Measurements from ENCODE around the gene MZT2B.
A peak's percentile ranks its signal among the peaks of the same experiment; 100 is the strongest.
"Not testable (repeated sequence)": the region's sequence is repeated elsewhere in the genome, so short reads cannot be mapped to it uniquely, and the experiment has no call there.

Gene MZT2B

DNA sequence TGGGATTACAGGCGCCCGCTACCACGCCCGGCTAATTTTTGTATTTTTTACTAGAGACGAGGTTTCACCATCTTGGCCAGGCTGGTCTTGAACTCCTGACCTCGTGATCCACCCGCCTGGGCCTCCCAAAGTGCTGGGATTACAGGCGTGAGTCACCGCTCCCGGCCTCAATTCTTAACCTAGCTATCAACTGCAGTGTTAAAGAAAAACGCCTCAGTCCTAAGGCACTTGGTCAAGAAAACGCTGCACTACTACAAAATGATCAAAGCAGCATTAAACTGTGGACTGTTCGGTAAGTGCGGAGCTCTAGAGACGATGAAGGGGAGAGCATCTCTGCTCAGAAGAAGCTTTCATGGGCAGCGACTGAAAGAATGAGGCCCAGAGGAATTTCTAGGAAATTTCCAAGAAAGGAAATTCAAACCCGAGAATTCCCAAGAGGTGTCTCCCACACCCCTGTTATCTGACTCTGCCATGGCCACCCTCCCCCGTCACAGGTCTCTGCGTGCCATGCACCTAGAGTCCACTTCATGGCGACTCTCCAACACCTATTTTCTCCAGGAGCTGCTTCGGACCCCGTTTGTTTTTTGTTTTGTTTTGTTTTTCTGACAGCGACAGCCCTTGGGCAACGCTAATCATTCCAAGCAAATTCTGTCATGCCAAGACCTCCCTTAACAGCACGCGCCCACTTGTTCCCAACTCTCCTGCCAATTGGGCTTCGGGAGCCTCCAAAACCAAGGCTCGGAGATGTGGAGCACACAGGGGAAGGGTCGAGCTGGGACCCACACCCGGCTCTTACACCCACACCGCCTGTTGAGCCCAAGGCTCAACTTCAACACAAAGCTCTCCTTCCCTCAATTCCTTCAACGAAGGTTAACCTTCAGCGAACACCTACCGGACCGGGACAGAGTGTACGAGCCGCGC lies 1.4 kb upstream of the MZT2B start:
- not testable (repeated sequence) for DNase-seq

DNA sequence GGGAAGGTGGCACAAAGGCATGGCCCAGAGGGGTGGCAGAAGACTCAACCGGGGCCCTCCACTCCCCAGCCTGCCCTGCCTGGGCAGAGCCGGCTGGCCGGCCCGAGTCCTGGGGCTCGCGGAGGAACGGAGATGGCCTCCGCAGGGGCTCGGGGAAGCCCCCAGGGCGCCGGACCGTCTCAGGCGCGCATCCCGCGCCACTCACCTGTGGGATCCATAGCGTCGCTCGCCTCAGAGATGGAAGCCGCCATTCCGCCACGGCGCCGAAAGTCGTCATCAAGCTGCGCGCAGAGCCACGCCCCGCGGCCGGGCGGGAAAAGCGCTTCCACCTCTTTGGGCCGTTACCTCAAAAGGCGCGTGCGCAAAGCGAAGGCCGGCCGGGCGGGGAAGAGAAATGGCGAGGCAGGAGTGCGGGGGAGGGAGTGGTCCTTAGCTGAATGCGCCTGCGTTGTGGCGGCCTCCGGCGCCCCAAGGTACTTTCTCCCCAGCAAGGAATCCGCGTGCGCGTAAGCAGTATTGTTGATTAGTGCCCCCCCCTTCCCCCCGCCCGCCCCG lies 660 bp upstream of the MZT2B start, which contains the start of gene SMPD4:
TSS of gene SMPD4 (minus strand) at position 278 of the 555 bp plus-strand sequence. CDS start 5,010 bp downstream, outside the sequence.
- peak; percentile 97 for DNase-seq

DNA sequence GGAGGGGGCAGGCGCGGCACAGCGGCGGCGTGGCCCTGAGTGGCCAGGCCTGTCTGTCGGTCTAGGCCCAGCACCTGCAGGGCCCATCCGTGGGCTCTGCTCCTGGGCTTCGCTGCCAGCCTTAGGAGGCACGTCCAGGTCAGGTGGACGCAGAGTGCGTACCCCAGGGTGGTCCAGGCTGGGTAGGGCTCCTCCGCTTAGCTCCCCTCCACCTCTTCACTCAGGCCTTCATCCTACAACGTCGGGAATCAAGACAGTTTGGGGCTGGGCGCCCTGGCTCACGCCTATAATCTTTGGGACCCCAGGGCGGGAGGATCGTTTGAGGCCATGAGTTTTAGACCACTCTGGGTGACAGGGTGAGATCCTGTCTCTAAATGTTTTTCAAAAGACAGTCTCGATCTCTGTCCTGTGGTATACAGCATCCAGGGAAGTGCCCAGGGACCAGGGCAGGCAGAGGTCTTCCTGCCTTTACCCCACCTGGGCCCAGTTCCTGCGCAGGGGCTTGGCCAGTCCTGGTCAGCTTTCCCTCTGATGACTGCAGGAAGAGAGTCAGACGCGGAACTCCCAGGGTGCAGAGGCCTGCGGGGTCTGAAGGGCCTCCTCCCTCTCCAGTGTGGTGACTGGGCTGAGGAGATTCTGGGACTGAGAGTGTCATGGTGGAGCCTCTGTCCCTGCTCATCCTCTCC lies 907 bp downstream of the MZT2B start:
- DNase-seq = not testable (repeated sequence)

DNA sequence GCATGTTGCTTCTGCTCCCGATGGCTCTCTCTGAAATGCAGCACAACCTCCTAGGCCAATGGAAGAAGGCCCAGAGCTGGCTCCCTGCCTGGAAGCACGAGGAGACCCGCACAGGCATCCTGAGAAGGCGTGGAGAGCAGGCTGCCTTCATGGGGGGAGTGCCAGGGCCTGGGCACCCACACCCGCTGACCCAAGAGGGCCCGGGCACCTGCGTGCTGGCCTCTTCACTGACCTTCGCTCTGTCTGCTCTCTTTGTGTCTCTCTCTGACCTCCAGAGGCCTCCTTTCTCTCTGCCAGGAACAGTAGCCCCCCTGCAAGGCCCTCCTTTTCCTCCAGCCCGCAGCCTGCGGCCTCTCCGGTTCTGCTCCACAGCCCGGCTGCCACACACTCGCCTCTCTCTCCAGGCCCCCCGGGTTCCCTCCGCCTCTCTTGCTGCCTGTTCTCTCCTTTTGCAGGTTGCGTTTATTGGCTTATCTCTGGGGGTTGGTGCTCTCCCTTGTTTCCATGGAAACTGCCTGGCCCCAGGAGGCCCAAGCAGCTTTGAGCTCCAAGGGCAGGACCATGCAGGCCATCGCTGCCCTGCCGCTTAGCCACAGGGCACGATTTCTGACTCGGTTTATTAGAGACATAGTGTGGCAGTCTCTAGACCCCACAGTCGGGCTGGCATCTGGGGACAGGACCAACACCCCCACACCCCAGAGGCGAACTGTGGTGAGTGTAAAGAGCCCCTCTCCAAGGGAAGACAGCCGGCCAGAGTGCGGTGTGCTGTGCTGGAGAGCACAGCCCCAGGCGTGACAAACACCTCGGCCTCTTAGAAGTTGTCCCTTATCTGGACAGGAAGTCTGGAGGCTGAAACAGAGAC lies 1.7 kb downstream of the MZT2B start:
- no peak for DNase-seq

DNA sequence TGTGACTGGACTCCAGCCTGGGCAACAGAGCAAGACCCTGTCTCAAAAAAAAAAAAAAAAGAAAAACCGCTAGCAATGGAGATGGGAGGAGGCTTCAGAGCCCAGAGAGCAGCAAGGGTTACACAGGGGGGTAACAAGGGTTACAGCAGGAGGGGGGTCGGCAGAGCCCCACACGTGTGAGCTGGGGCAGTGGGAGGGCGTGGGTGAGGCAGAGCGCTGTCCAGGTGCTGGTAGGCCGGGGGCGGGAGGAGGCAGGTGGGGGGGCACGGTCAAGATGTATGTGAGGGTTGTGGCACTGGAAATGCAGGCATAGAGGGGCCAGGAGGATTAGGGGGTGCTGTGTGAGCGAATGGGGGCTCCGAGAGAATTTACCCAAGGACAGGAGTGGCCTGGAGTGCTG lies 3.4 kb downstream of the MZT2B start:
- no peak for DNase-seq

DNA sequence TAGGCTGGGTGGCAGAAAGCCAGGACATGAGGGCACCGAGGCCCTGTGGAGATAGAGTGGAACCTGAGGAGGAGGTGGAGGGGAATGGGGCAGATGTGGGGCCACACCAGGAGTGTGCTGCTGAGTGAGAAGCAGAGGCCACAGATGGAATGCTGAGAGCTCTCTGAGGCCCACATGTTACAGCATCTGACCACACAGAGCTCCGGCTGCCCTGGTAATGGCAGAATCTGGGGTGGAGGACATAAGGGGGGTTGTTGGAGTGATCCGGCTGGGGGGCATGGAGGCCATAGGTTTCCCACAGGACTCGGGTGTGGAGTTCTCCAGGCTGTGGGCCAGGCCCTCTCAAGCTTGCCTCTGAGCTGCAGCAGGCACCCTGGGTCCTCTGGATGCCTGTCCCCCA lies 3.8 kb downstream of the MZT2B start:
- no peak for DNase-seq

DNA sequence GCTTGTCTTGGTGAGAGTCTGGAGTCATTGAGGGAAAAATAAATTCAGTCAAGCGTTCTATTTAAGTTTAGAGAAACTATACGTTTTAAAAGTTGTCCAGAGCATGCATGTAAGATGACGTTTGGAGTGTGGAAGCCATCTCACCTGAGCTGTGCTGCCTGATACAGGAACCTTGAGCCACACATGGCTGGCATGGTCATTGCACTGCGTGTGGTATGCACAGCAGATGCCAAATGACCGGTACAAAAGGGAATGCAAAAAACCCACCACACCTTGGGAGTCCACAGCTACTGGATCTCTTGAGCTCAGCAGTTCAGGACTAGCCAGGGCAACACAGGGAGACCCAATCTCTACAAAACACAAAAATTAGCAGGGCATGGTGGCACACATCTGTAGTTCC lies 4.3 kb downstream of the MZT2B start:
- DNase-seq = no peak

DNA sequence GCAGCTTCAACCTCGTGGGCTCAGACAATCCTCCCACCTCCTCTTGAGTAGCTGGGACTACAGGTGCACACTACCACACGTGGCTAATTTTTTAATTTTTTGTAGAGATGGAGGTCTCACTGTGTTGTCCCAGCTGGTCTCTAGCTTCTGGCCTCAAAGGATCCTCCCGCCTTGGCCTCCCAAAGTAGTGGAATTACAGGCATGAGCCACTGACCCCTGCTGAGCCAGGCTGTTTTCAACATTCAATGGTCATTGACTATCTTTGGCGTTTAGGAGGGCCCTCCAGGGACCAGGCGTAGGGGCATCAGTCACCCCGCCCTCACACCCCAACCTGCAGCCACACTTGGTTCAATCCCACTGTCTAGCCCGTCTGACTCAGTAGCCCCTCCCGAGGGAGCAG lies 5.2 kb downstream of the MZT2B start:
- no peak for DNase-seq

DNA sequence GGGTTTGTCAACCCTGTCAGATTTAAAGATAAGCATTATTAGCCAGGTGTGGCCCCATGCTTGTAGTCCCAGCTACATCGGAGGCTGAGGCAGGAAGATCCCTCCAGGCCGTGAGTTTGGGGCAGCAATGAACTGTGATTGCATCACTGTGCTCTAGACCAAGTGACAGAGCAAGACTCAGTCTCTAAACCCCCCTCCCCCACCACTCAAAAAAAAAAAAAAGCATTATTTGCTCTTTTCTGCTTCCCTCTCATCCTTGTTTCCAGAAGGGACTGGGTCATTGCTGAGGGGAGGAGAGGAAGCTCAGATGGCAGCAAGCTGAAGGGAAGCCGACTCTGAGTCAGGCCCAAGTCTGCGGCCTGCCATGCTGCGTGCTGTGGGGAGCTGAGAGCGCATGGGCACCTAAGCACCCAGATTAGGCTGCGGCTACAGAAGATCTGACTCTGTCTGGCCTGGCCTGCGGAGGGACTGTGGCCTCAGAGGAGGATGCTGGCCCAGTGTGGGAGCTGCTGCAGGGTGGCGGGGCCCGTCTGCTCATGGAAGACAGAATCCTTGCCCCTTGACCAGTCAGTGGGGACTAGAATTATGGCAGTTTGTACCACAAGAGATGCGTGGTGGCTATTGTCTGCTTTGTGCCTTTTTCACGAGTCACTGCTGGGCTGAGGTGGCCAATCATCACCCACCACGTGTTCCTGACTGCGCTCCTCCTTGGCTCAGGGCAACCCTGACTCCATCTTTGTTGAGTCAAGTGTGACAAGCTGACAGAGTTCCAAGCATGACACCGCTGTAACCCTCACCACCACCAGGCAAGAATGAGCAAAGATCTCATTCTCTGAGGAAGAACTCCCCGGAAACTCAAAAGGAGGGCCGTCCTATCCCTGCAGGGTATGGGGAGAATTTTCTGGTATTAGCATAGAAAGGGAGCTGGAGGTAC lies 6.1 kb downstream of the MZT2B start:
- DNase-seq = not testable (repeated sequence)

DNA sequence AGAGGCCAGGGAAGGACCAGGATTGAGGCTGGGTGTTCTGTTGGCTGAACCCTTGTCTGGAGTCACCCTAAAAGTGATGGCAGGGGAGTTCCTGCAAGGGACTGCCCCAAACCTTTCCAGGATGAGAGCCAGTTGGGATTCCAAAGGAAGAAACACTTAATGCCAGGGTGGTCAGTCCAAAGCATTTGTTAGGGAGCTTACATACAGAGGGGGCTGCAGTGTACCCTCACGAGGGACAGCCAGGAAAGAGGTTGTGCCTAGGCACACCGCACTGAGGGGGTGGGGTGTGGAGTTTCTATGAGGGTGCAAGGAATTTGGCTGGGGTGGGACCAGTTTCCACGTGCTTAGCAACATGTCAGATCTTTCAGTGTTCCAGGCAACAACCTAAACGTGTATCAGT lies 6.9 kb downstream of the MZT2B start:
- DNase-seq = not testable (repeated sequence)

DNA sequence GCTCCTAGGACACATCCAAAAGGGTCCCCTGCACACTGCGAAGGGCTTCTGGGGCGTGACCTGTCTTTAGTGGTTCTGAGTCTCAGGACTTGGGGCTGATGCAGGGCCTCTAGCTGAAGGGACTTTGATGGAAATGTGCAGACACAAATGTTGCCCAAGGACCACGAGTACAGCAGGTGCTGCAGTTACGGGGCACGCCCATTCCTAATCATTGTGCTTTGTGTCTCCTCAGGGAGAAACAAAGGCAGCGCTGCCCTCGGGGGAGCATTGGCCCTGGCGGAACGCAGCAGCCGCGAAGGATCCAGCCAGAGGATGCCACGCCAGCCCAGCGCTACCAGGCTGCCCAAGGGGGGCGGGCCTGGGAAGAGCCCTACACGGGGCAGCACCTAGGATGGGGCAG lies 8.2 kb downstream of the MZT2B start:
- DNase-seq = no peak

DNA sequence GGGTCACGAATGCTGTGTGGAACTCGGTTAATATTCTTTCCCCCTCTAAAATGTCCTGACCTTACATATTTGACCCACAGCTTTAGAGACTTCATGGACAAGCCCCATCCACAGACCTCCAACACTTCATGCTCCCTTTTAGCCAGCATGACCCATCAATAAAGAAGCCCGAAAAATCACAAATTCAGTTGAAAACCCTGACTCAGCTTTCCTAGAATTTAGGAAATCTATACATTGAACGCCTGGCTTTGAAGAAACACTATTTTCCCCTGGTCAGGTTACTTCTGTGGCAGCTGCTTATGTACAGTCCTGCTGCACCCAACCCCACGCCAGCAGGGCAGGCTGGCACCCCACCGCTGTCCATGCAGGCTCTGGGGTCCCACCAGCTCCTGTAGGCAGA lies 9.3 kb downstream of the MZT2B start:
- DNase-seq = not testable (repeated sequence)

DNA sequence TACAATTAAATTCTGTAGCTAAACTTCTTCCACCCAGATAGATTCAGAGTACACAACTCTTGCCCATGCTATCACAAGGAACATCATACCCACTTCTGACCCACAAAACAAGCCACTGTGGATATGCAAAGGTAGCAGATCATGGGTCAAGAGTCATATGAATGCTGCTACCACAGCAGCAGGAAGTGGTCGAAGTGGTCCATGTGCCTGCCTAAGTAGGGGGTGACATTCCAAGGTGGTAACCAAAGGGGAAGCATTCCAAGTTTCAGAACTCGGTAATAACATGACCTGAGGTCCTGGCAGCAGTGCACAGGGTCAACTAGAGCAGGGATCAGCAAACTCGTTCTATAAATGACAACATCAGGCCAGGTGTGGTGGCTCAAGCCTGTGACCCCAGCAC lies 10.4 kb downstream of the MZT2B start:
- DNase-seq = not testable (repeated sequence)

DNA sequence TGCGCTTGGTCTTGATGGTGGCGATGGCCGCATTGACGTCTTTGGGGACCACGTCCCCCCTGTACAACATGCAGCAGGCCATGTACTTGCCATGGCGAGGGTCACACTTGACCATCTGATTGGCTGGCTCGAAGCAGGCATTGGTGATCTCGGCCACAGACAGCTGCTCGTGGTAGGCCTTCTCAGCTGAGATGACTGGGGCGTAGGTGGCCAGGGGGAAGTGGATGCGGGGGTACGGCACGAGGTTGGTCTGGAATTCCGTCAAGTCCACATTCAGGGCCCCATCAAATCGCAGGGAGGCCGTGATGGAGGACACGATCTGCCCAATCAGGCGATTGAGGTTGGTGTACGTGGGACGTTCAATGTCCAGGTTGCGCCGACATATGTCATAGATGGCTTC lies 11.8 kb downstream of the MZT2B start:
- DNase-seq = not testable (repeated sequence)

DNA sequence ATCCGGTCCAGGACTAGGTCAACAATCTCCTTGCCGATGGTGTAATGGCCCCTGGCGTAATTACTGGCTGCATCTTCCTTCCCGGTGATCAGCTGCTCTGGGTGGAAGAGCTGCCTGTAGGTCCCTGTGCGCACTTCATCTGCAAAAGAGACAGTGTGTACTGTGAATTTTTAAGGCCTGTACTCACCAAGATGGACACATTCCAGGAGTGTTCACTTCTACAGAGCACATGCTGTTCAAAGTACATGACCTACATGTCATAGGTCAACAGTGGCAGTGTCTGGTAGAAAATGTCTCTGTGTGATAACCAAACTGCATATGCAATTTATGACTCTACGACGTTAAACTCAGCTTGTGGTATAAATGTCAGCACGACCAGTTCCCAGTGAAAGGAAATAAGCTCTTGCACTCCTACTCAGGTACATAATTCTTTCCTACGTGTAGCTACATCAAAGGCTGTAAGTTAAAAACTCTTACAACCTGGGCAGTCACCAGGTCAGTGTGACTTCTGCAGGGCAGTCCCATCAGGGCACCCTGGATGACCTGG lies 13.1 kb downstream of the MZT2B start:
- DNase-seq = not testable (repeated sequence)

DNA sequence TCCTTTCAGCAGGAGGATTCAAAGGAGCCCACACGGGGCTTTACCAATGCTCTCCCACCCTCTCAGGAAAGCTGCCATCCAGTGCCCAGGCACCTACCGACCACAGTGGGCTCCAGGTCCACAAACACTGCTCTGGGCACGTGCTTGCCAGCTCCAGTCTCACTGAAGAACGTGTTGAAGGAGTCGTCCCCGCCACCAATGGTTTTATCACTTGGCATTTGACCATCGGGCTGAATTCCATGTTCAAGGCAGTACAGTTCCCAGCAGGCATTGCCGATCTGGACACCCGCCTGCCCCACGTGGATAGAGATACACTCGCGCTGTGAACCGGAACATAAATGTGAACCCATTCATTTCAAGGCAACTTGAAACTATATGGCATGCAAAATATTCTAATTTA lies 14.0 kb downstream of the MZT2B start:
- not testable (repeated sequence) for DNase-seq

DNA sequence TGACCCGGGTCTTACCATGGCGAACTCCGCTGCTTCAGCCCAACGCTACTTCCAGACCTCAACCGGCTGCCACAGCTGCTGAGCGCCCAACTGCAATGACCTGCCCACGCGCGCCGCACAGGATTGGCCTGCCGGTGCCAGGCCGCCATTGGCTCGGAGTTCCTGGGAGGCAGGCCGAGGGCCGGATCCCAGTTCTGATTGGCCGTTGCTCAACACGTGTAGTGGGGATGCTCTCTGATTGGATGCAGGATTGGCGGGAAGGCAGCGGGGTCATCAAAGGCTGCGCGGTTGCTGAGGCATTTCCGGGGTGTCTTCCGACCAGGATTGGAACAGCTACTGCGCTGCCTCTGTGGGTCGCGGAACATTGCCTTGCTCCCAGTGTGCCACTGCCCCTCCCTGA lies 16.3 kb downstream of the MZT2B start, which contains the start of gene TUBA3E:
TSS of gene TUBA3E (minus strand) at position 97 of the 400 bp plus-strand sequence. CDS start at position 18, 79 bp downstream.
- no peak for DNase-seq

DNA sequence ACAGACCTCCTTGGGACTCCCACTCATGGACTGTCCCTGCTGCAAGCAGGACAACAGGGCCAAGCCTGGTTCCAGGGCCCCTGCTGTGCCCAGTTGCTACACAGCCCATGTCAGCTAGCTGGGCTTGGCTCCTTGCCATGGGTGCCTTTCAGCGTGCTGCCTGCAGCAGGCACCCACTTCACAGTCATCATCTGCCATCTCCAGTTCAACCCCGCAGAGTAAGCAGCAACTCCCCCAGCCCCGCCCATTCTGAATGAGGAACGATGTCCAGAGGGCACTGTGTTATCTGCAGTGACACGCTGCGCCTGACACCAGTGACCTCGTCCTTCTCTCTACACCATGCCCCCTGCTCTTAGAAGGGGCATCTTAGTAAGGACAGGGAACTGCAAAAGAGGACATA lies 20.5 kb downstream of the MZT2B start:
- not testable (repeated sequence) for DNase-seq

DNA sequence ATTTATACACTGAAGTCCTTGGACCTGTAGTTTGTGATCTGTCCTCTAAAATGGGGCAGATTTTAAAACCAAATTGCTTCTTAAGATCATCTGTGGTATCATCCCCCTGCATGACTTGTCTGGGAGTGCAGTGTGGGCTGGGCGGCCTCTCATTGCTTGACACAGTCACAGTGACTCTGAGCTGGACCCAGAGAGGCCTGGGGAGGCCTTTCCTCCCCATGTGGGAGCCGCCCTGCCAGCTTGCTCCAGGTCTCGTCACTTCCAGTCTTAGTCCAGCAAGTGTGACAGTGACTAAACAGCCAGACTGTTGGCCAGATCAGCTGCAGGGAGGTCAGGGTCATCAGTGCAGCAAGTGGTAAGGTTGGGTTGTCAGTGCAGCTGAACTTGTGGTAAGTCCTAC lies 21.1 kb downstream of the MZT2B start:
- DNase-seq = not testable (repeated sequence)

DNA sequence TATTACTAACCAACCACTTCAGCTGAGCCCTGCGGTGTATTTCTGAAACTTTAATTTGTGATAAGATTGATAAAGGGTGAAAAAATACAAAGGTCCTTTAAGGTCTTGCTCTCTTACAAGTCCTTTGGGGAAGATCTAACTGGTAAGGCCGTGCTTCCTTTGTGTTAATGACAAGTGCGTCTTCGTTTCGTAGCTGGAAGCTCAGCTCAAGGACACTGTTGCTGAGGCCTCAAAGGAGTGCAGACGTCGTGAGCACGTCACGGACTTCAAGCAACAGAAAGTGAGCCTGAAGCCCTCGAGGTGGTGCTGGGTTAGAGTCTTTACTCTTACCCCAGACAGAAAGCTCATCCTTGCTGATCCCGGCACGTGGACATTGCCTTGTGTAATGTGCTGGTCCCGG lies 25.0 kb downstream of the MZT2B start:
- not testable (repeated sequence) for DNase-seq

DNA sequence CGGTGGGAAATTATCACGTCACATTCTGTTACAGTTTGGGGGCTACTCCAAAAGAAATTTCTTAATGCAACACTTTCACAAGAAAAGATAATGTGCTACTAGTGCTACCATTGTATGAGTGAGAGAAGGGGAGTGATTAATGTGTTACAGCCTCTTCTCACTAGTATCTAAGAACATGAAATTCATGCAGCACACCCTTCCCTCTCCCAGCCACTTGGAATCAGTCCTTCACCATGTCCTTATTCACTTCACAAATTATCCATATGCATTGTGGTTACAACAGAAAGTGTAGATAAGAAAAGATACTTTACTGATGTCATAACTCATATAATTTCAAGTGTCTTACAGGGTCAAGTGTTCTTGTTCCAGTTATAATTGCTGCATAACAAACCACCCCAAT lies 37.1 kb downstream of the MZT2B start:
- not testable (repeated sequence) for DNase-seq

All from activated gamma-delta T cell (primary cell).